DND-41 (cell line): ENCODE results near the gene MAP7.

Experiments used
- ATAC-seq: fragments of 200-7000 bp; cut with Tn5 transposase; 3 replicates; pipeline ENCODE4 v1.9.1; 2021; ENCODE audit warnings: low read depth; ENCODE audit not compliant: insufficient read depth
- DNase-seq: peaks from one replicate; pipeline ENCODE4 v3.0.0-alpha.2; 2020
- H2AFZ ChIP-seq: 2 replicates; pipeline ENCODE4 v1.6.0; 2012; ENCODE audit warnings: low read depth, low read length
- H3K27ac ChIP-seq: 2 replicates; pipeline ENCODE4 v1.5.1; 2012; ENCODE audit warnings: low read length, inconsistent platforms
- H3K27me3 ChIP-seq: fragments of 200-600 bp; sonication (generic); 2 replicates; pipeline ENCODE4 v1.6.0; 2012; ENCODE audit warnings: low read length, mild to moderate bottlenecking, inconsistent platforms; ENCODE audit not compliant: insufficient read depth, poor library complexity
- H3K36me3 ChIP-seq: 2 replicates; pipeline ENCODE4 v1.5.1; 2012; ENCODE audit warnings: low read length, inconsistent platforms; ENCODE audit not compliant: insufficient read depth
- H3K4me1 ChIP-seq: 2 replicates; pipeline ENCODE4 v1.5.1; 2012; ENCODE audit warnings: mild to moderate bottlenecking, low read length; ENCODE audit not compliant: insufficient read depth
- H3K4me2 ChIP-seq: 2 replicates; pipeline ENCODE4 v1.6.0; 2012; ENCODE audit warnings: mild to moderate bottlenecking, moderate library complexity, low read length, inconsistent platforms; ENCODE audit not compliant: insufficient read depth
- H3K4me3 ChIP-seq, 2 experiments: fragments of 200-600 bp in 1 of 2; shearing (Covaris generic) in 1 of 2; 2 replicates each; pipeline ENCODE4 v1.5.1; 2012 to 2016; ENCODE audit warnings: inconsistent platforms in 2 of 2, low read length in 2 of 2, mild to moderate bottlenecking in 2 of 2, low read depth in 1 of 2, moderate library complexity in 1 of 2
- H3K79me2 ChIP-seq: 2 replicates; pipeline ENCODE4 v1.6.0; 2012; ENCODE audit warnings: low read length, inconsistent platforms; ENCODE audit not compliant: insufficient read depth
- H3K9ac ChIP-seq: 2 replicates; pipeline ENCODE4 v1.6.0; 2012; ENCODE audit warnings: low read depth, mild to moderate bottlenecking, inconsistent platforms, low read length, moderate library complexity
- H3K9me3 ChIP-seq: 2 replicates; pipeline ENCODE4 v1.5.1; 2012; ENCODE audit warnings: low read length, moderate library complexity, mild to moderate bottlenecking, inconsistent platforms; ENCODE audit not compliant: insufficient read depth, severe bottlenecking
- H4K20me1 ChIP-seq: 2 replicates; pipeline ENCODE4 v1.6.0; 2012; ENCODE audit warnings: low read length; ENCODE audit not compliant: insufficient read depth
- EZH2 ChIP-seq: IDR thresholded peaks from 3 replicates; pipeline ENCODE4 v1.6.1; 2012; ENCODE audit warnings: borderline replicate concordance, low read depth, mild to moderate bottlenecking, moderate library complexity, low read length, inconsistent platforms; ENCODE audit not compliant: severe bottlenecking
- TF ChIP-seq, protein P1 (sequence below): IDR thresholded peaks from 2 replicates; pipeline ENCODE4 v1.5.1; 2012; ENCODE audit warnings: borderline replicate concordance, low read length, moderate library complexity, mild to moderate bottlenecking; ENCODE audit not compliant: poor library complexity, severe bottlenecking; ENCODE audit errors: extremely low read depth

MAP7 gene

DNA sequence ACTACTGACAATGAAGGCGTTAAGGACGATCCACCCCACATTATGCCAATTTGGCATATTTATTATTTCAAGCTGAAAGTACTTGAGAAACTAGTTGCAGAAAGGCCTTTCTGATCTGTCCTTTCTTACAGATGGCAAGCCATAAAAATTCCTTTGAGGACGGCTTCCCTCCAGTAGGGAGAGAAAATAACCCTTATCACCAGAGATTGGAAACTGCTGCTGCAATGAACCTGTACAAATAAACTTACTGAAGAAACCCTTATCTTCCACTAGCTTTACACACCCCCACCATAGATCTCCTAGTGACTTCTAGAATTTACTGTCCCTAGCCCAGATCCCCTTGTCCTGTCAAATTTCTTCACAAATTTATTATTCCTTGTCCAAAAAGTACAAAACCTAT lies 105.2 kb downstream of the MAP7 start:
- Histone ChIP-seq H3K4me3 (no peak overlapping the region), H3K36me3 (no peaks in the 10 kb centered on the region), H3K27me3 (peaks cover 5% of the 10 kb centered on the region), H3K9me3 (no peaks in the 10 kb centered on the region), H3K9ac (no peak overlapping the region), H3K4me2 (no peak overlapping the region), H3K27ac (no peak overlapping the region), H4K20me1 (no peaks in the 10 kb centered on the region; the same call in 1 of the 2 replicates), H3K79me2 (no peaks in the 10 kb centered on the region), H2AFZ (no peak overlapping the region), H3K4me1 (no peaks in the 10 kb centered on the region)
- TF ChIP-seq EZH2: no peak
- TF ChIP-seq, protein P1, sequence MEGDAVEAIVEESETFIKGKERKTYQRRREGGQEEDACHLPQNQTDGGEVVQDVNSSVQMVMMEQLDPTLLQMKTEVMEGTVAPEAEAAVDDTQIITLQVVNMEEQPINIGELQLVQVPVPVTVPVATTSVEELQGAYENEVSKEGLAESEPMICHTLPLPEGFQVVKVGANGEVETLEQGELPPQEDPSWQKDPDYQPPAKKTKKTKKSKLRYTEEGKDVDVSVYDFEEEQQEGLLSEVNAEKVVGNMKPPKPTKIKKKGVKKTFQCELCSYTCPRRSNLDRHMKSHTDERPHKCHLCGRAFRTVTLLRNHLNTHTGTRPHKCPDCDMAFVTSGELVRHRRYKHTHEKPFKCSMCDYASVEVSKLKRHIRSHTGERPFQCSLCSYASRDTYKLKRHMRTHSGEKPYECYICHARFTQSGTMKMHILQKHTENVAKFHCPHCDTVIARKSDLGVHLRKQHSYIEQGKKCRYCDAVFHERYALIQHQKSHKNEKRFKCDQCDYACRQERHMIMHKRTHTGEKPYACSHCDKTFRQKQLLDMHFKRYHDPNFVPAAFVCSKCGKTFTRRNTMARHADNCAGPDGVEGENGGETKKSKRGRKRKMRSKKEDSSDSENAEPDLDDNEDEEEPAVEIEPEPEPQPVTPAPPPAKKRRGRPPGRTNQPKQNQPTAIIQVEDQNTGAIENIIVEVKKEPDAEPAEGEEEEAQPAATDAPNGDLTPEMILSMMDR: no peak
- DNase-seq: no peak
- no peak for ATAC-seq

DNA sequence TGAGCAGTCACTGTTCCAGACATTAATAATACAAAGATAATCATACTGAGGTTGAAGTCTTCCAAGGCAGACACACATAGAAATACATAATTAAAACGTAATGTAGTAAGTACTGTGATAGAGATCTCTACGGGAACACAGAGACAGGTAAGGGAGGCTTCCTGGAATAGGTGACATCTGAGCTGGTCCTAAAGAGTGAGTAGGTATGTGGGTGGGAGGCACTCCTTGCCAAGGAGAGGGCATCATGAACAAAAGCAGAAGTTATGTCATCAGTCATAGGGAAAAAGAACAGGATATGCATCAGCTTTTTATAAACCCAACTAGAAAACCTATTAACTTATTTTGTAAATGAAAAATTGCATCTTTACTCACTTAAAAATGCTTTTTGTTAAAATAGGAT lies 110.0 kb downstream of the MAP7 start:
- peaks cover 11% of the 10 kb centered on the region for H3K27me3 ChIP-seq

DNA sequence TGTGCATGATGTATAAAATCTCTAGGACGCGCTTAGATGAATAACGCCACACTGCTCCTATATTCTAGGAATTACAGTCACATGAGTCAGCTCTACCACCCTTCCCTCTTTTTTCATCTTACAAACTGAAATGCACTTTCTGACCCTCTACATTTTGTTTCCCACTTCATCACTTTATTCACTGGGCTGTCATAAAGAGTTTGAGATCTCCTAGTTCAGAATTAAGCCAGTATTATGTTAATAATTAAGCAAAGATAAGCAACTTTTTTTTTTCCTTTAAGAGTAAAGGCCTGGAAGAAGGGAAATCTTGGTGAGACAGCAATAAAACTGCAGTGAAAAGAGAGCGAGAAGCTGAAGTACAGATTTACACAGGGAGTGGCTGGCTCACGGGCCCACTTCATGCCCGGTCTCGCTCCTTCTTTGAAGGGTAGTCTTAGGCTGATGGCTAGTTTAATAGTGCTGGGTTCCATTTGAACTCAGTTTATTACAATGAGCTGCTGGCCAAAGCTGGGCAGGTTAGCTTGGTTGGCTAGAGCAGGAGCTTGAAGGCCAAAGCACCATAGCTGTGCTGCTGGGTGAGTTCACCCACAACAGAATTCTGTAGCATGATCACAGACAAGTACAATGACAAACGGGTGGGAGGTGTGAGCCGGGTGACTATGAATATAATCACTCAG lies 110.6 kb downstream of the MAP7 start:
- H3K79me2 ChIP-seq: no peaks in the 10 kb centered on the region
- H3K27ac ChIP-seq: no peak overlapping the region
- no peak overlapping the region for H2AFZ ChIP-seq
- no peaks in the 10 kb centered on the region for H3K9me3 ChIP-seq
- no peak for ATAC-seq
- TF ChIP-seq, protein P1: no peak
- TF ChIP-seq EZH2: no peak
- H4K20me1 ChIP-seq: no peaks in the 10 kb centered on the region
- no peak overlapping the region for H3K4me3 ChIP-seq
- peaks cover 16% of the 10 kb centered on the region for H3K27me3 ChIP-seq
- no peaks in the 10 kb centered on the region for H3K36me3 ChIP-seq
- no peak for DNase-seq
- no peak overlapping the region for H3K4me2 ChIP-seq
- H3K4me1 ChIP-seq: no peaks in the 10 kb centered on the region
- H3K9ac ChIP-seq: no peak overlapping the region

More for the DNA sequence above, 110.0 kb downstream of the MAP7 start:
- ATAC-seq (no peak), DNase-seq (no peak)
- Histone ChIP-seq H3K4me2 (no peak overlapping the region), H3K27ac (no peak overlapping the region), H2AFZ (no peak overlapping the region), H4K20me1 (no peaks in the 10 kb centered on the region), H3K4me3 (no peak overlapping the region), H3K4me1 (no peaks in the 10 kb centered on the region), H3K9ac (no peak overlapping the region), H3K36me3 (no peaks in the 10 kb centered on the region), H3K79me2 (no peaks in the 10 kb centered on the region), H3K9me3 (no peaks in the 10 kb centered on the region)
- TF ChIP-seq, protein P1: no peak
- TF ChIP-seq EZH2: no peak
